BE2C (cell line): ENCODE measurements around the gene CHDH.

Source experiments
- DNase-seq: peaks from one replicate; pipeline ENCODE4 v3.0.0-alpha.2; 2020
- H3K27me3 ChIP-seq: fragments of 250-450 bp; sonication (Bioruptor Pico); 2 replicates; pipeline ENCODE4 v1.5.1; 2020; ENCODE audit warnings: mild to moderate bottlenecking
- H3K36me3 ChIP-seq: fragments of 250-450 bp; sonication (Bioruptor Pico); 2 replicates; pipeline ENCODE4 v1.5.1; 2020; ENCODE audit warnings: mild to moderate bottlenecking
- H3K4me1 ChIP-seq: fragments of 250-450 bp; sonication (Bioruptor Pico); 2 replicates; pipeline ENCODE4 v1.5.1; 2020
- H3K4me3 ChIP-seq: 2 replicates; pipeline ENCODE4 v1.5.1; 2011; ENCODE audit warnings: low read depth, low read length
- H3K9me3 ChIP-seq: fragments of 250-450 bp; sonication (Bioruptor Pico); 2 replicates; pipeline ENCODE4 v1.5.1; 2020
- CTCF ChIP-seq: IDR thresholded peaks from 2 replicates; pipeline ENCODE4 v1.5.1; 2012; ENCODE audit warnings: mild to moderate bottlenecking, low read depth, low read length

Gene CHDH

GRCh38 chr3:53826048-53826447, 20.2 kb downstream of the CHDH start:
- Histone ChIP-seq H3K27me3 (no peaks in the 10 kb centered on the region), H3K9me3 (no peaks in the 10 kb centered on the region), H3K4me1 (no peaks in the 10 kb centered on the region), H3K4me3 (no peak overlapping the region), H3K36me3 (no peaks in the 10 kb centered on the region)
- DNase-seq: no peak
- no peak for TF ChIP-seq CTCF

- no peak for TF ChIP-seq CTCF
- Histone ChIP-seq H3K9me3 (no peaks in the 10 kb centered on the region), H3K36me3 (no peaks in the 10 kb centered on the region), H3K27me3 (no peaks in the 10 kb centered on the region), H3K4me1 (no peaks in the 10 kb centered on the region), H3K4me3 (no peak overlapping the region)
- no peak for DNase-seq
Observed at GRCh38 chr3:53824795-53825194, 21.4 kb downstream of the CHDH start.

- Histone ChIP-seq H3K27me3 (no peaks in the 10 kb centered on the region), H3K36me3 (no peaks in the 10 kb centered on the region), H3K9me3 (no peaks in the 10 kb centered on the region), H3K4me1 (no peaks in the 10 kb centered on the region), H3K4me3 (no peak overlapping the region)
- no peak for DNase-seq
- TF ChIP-seq CTCF: no peak
Observed at GRCh38 chr3:53823956-53824657, 22.1 kb downstream of the CHDH start.

GRCh38 chr3:53823026-53823955, 22.9 kb downstream of the CHDH start:
- TF ChIP-seq CTCF: no peak
- Histone ChIP-seq H3K27me3 (no peaks in the 10 kb centered on the region), H3K4me3 (no peak overlapping the region), H3K4me1 (no peaks in the 10 kb centered on the region), H3K36me3 (no peaks in the 10 kb centered on the region), H3K9me3 (no peaks in the 10 kb centered on the region)
- no peak for DNase-seq

- Histone ChIP-seq H3K36me3 (no peaks in the 10 kb centered on the region), H3K4me1 (no peaks in the 10 kb centered on the region), H3K27me3 (no peaks in the 10 kb centered on the region), H3K4me3 (no peak overlapping the region), H3K9me3 (no peaks in the 10 kb centered on the region)
- TF ChIP-seq CTCF: no peak
- DNase-seq: no peak
Observed at GRCh38 chr3:53822331-53822741, 23.9 kb downstream of the CHDH start.
